NCI-H774 (cell line): Measurements from ENCODE around the gene TOR1AIP1.
A peak's percentile ranks its signal among the peaks of the same experiment; 100 is the strongest.
"Not testable (repeated sequence)": the region's sequence is repeated elsewhere in the genome, so short reads cannot be mapped to it uniquely, and the experiment has no call there.

Experiments used
- DNase-seq: peaks from one replicate; lab custom pipeline; 2025; lab: John Stamatoyannopoulos, UW

The TOR1AIP1 gene

GRCh38 chr1:179882253-179883039 lies at the start of gene TOR1AIP1:
TOR1AIP1 (plus strand) TSS chr1:179882285; CDS start chr1:179882503, 218 bp downstream.
- peak; percentile 98 for DNase-seq

- DNase-seq: not testable (repeated sequence)
Observed at GRCh38 chr1:179836686-179837445, 45.2 kb upstream of the TOR1AIP1 start.

GRCh38 chr1:179840107-179840506 lies 42.0 kb upstream of the TOR1AIP1 start:
- DNase-seq: no peak

GRCh38 chr1:179848233-179848632 lies 33.9 kb upstream of the TOR1AIP1 start:
- DNase-seq: no peak

GRCh38 chr1:179853102-179853501 lies 29.0 kb upstream of the TOR1AIP1 start:
- no peak for DNase-seq

- DNase-seq: not testable (repeated sequence)
Observed at GRCh38 chr1:179855831-179856230, 26.3 kb upstream of the TOR1AIP1 start.

GRCh38 chr1:179856296-179856695 lies 25.8 kb upstream of the TOR1AIP1 start:
- DNase-seq: no peak

- DNase-seq: no peak
Observed at GRCh38 chr1:179857009-179857408, 25.1 kb upstream of the TOR1AIP1 start.

GRCh38 chr1:179860652-179861051 lies 21.4 kb upstream of the TOR1AIP1 start:
- DNase-seq: no peak

GRCh38 chr1:179865377-179865776 lies 16.7 kb upstream of the TOR1AIP1 start:
- DNase-seq: no peak

- DNase-seq: no peak
Observed at GRCh38 chr1:179866616-179867015, 15.5 kb upstream of the TOR1AIP1 start.

GRCh38 chr1:179867493-179868330 lies 14.4 kb upstream of the TOR1AIP1 start:
- peak; percentile 8 for DNase-seq

GRCh38 chr1:179870870-179871269 lies 11.2 kb upstream of the TOR1AIP1 start:
- no peak for DNase-seq

GRCh38 chr1:179871940-179872339 lies 10.1 kb upstream of the TOR1AIP1 start:
- no peak for DNase-seq

GRCh38 chr1:179872558-179872957 lies 9.5 kb upstream of the TOR1AIP1 start:
- no peak for DNase-seq

- no peak for DNase-seq
Observed at GRCh38 chr1:179873438-179873851, 8.6 kb upstream of the TOR1AIP1 start.

GRCh38 chr1:179875596-179876299 lies 6.3 kb upstream of the TOR1AIP1 start:
- DNase-seq: no peak

- DNase-seq: no peak
Observed at GRCh38 chr1:179876300-179876715, 5.8 kb upstream of the TOR1AIP1 start.

GRCh38 chr1:179877586-179878265 lies 4.4 kb upstream of the TOR1AIP1 start, which contains the start of gene TOR1AIP2:
TOR1AIP2 (minus strand) TSS chr1:179877803; CDS start chr1:179852665, 25,138 bp downstream.
- peak; percentile 89 for DNase-seq

GRCh38 chr1:179879797-179880196 lies 2.3 kb upstream of the TOR1AIP1 start:
- no peak for DNase-seq
